NK-92 (cell line): ENCODE data around the gene TAS1R1.

Source experiments
- DNase-seq: peaks from one replicate; lab custom pipeline; 2025; ENCODE audit not compliant: unreplicated experiment; lab: John Stamatoyannopoulos, UW

TAS1R1 gene

GRCh38 chr1:6602669-6603237, 47.6 kb downstream of the TAS1R1 start, which contains the start of gene KLHL21:
Gene KLHL21, minus strand, starts transcription at chr1:6602869. Its CDS starts 52 bp downstream, at chr1:6602817.
- no peak for DNase-seq

- DNase-seq: no peak
These were observed 48.3 kb downstream of the TAS1R1 start for GRCh38 chr1:6603238-6603914.

GRCh38 chr1:6603915-6604558, 48.9 kb downstream of the TAS1R1 start:
- DNase-seq: no peak

GRCh38 chr1:6612641-6613360, 57.7 kb downstream of the TAS1R1 start:
- no peak for DNase-seq

- peak; percentile 94 for DNase-seq
These were observed 58.4 kb downstream of the TAS1R1 start, which contains the start of gene PHF13 for GRCh38 chr1:6613361-6614018. Gene PHF13, plus strand, starts transcription at chr1:6613731. Its CDS starts 336 bp downstream, at chr1:6614067.

GRCh38 chr1:6614019-6614928, 59.2 kb downstream of the TAS1R1 start:
- no peak for DNase-seq

- DNase-seq: no peak
These were observed 60.0 kb downstream of the TAS1R1 start for GRCh38 chr1:6614929-6615785.

GRCh38 chr1:6619045-6619444, 63.9 kb downstream of the TAS1R1 start:
- no peak for DNase-seq

- DNase-seq: no peak
These were observed 66.6 kb downstream of the TAS1R1 start for GRCh38 chr1:6621429-6622391.

- DNase-seq: no peak
These were observed 67.5 kb downstream of the TAS1R1 start for GRCh38 chr1:6622396-6623152.

- no peak for DNase-seq
These were observed 68.3 kb downstream of the TAS1R1 start for GRCh38 chr1:6623269-6623965.

- DNase-seq: peak; percentile 26
These were observed 69.8 kb downstream of the TAS1R1 start, which contains the start of gene THAP3 for GRCh38 chr1:6624710-6625583. Gene THAP3, plus strand, starts transcription at chr1:6624868. Its CDS starts 351 bp downstream, at chr1:6625219.

- DNase-seq: no peak
These were observed 70.6 kb downstream of the TAS1R1 start for GRCh38 chr1:6625584-6626149.

- DNase-seq: no peak
These were observed 71.9 kb downstream of the TAS1R1 start for GRCh38 chr1:6627031-6627430.
